Measurements from ENCODE around the gene CD83. TPM values are rescaled to one million over a fixed set of nuclear protein-coding genes. Genes with fewer than 3 reads are reported as not detected.

Gene CD83
- total and polyA plus RNA-seq, 2 of the 8 experiments (the other 6 are each of a cell fraction or from before 2014, with no cell fraction given): 4.6 to 8.5 TPM

DNA sequence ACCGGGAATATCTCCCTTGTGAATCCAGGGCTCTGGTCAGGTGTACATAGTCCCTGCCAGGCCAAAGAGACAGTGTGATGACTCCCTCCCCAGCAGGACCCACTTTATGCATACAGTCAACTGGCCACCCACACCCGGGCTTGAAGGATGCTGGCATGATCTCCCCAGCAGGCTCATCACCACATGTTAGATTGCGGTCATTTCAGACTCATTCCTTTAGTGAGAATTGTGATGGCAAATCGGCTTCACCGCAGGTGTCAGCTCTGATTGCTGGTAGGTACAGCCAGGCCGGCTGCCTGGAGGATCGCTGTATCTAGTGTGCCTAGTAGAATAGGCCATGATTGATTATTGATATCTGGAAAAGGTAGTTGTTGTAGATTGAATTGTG is 24.5 kb downstream of the CD83 start:
- no peak overlapping the region for H2BK15ac ChIP-seq (ENCODE audit: low read length)
- H3K4me2 ChIP-seq (ENCODE audit: insufficient read depth in 1 of 2, low read depth in 2 of 2, low read length in 2 of 2): no peak overlapping the region
- H3K79me2 ChIP-seq (ENCODE audit: control insufficient read depth in 1 of 2, insufficient read depth in 2 of 2, low read length in 2 of 2): no peaks in the 10 kb centered on the region
- H3K18ac ChIP-seq (ENCODE audit: extremely low read depth, low read length): no peak overlapping the region
- no peak overlapping the region; the same call in 1 of the 2 replicates for H4K8ac ChIP-seq (ENCODE audit: extremely low read depth, insufficient read depth, low read length)
- no peaks in the 10 kb centered on the region; a peak in 2 of 7 replicates for H3K4me1 ChIP-seq (replicated peaks in 1 of 4; ENCODE audit: control insufficient read depth in 3 of 4, insufficient read depth in 4 of 4, low read length in 3 of 4)
- peak overlapping the region; percentile 40; the same call in 1 of the 2 replicates for H2BK20ac ChIP-seq (ENCODE audit: low read length)
- no peaks in the 10 kb centered on the region for H4K20me1 ChIP-seq (replicated peaks in 1 of 2; ENCODE audit: control insufficient read depth in 1 of 2, insufficient read depth in 2 of 2, low read length in 2 of 2)
- no peak for TF ChIP-seq HDAC2 (IDR thresholded peaks at IDR 0.05; ENCODE audit: borderline replicate concordance in 1 of 2, low read depth in 2 of 2, low read length in 2 of 2)
- no peak for TF ChIP-seq GABPA (IDR thresholded peaks at IDR 0.05; ENCODE audit: borderline replicate concordance, insufficient read depth, low read length)
- TF ChIP-seq CHD2 (IDR thresholded peaks at IDR 0.05; ENCODE audit: low read length): no peak
- TF ChIP-seq BRCA1 (IDR thresholded peaks at IDR 0.05; ENCODE audit: low read depth, low read length): no peak
- no peak for TF ChIP-seq CREB1 (IDR thresholded peaks at IDR 0.05)
- TF ChIP-seq SIN3A (conservative IDR thresholded peaks at IDR 0.05 in 1 of 2, IDR thresholded peaks at IDR 0.05 in 1 of 2; ENCODE audit: low read depth in 1 of 2, low read length in 2 of 2): no peak
- TF ChIP-seq RFX5 (IDR thresholded peaks at IDR 0.05; ENCODE audit: borderline replicate concordance, low read depth, low read length): no peak
- TF ChIP-seq EGR1 (IDR thresholded peaks at IDR 0.05; ENCODE audit: borderline replicate concordance, low read depth, low read length): no peak
- no peak for TF ChIP-seq TAF1 (IDR thresholded peaks at IDR 0.05; ENCODE audit: low read depth, low read length)
- TF ChIP-seq TCF12 (IDR thresholded peaks at IDR 0.05; ENCODE audit: low read depth, low read length): no peak
- TF ChIP-seq, protein P1, sequence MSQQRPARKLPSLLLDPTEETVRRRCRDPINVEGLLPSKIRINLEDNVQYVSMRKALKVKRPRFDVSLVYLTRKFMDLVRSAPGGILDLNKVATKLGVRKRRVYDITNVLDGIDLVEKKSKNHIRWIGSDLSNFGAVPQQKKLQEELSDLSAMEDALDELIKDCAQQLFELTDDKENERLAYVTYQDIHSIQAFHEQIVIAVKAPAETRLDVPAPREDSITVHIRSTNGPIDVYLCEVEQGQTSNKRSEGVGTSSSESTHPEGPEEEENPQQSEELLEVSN (IDR thresholded peaks at IDR 0.05): no peak
- no peak for TF ChIP-seq RNF2 (IDR thresholded peaks at IDR 0.05; ENCODE audit: borderline replicate concordance, low read depth, low read length, missing control alignments, poor library complexity, severe bottlenecking)
- FAIRE-seq (no peak), DNase-seq (ENCODE audit: low read depth in 1 of 2, low spot score in 2 of 2) (no peak)
- H3K36me3 ChIP-seq (ENCODE audit: control insufficient read depth in 2 of 4, insufficient read depth in 4 of 4, low read length in 3 of 4): no peaks in the 10 kb centered on the region; a peak in 1 of 8 replicates
- no peaks in the 10 kb centered on the region; the same call in 1 of the 2 replicates for H3K79me1 ChIP-seq (ENCODE audit: low read depth, low read length)
- H3K14ac ChIP-seq (ENCODE audit: insufficient read length): no peak overlapping the region
- no peak overlapping the region for H2BK120ac ChIP-seq (replicated peaks; ENCODE audit: low read depth, low read length)
- H3K27ac ChIP-seq (ENCODE audit: low read depth, low read length): no peak overlapping the region
- H3K9ac ChIP-seq (replicated peaks in 1 of 4; ENCODE audit: extremely low read depth in 1 of 4, low read depth in 3 of 4, low read length in 3 of 4): no peak overlapping the region
- no peak overlapping the region for H3K23ac ChIP-seq (ENCODE audit: insufficient read length)
- H4K5ac ChIP-seq (ENCODE audit: insufficient read length, low read depth, low read length): no peak overlapping the region
- H2BK5ac ChIP-seq (ENCODE audit: low read depth, low read length): no peak overlapping the region
- H3K9me3 ChIP-seq (ENCODE audit: insufficient read depth in 2 of 2, low read depth in 1 of 2, low read length in 1 of 2): no peaks in the 10 kb centered on the region
- CTCF ChIA-PET (ENCODE audit: partially characterized antibody): interaction anchor here (1.3 to 5.0 kb wide), 2 partner anchors 13 to 233 kb away, joined by 4 to 49 read pairs; no protein-coding TSS in a partner anchor
- H2BK12ac ChIP-seq (ENCODE audit: low read depth, low read length): no peak overlapping the region
- no peaks in the 10 kb centered on the region for H3K23me2 ChIP-seq (ENCODE audit: low read depth, low read length)
- 88% methylated on average over 7 of the region's 7 CpGs; no CpG with 5 or more reads in 1 of the 2 experiments for WGBS, 2 experiments (ENCODE audit: extremely low coverage in 1 of 2, insufficient coverage in 1 of 2, insufficient read length in 1 of 2, insufficient replicate concordance in 2 of 2, low coverage in 1 of 2, low lambda C conversion rate in 2 of 2, missing lambda C conversion rate in 1 of 2)
- H3K4me3 ChIP-seq (ENCODE audit: extremely low read depth in 1 of 4, insufficient read depth in 2 of 4, low read depth in 3 of 4, low read length in 4 of 4): no peak overlapping the region
- H3K56ac ChIP-seq (replicated peaks; ENCODE audit: insufficient read length, low read depth, low read length): no peak overlapping the region
- H3K27me3 ChIP-seq (replicated peaks in 1 of 4; ENCODE audit: control insufficient read depth in 3 of 4, extremely low read depth in 1 of 4, insufficient read depth in 3 of 4, low read length in 3 of 4): no peaks in the 10 kb centered on the region; a peak in 1 of 7 replicates
- no peak overlapping the region for H3K4ac ChIP-seq (replicated peaks; ENCODE audit: insufficient read length, low read depth, low read length)
- no peak overlapping the region for H2AK5ac ChIP-seq (ENCODE audit: low read depth, low read length)
- POLR2A ChIA-PET (ENCODE audit: partially characterized antibody): no interaction called here
- no peak overlapping the region for H4K91ac ChIP-seq (replicated peaks; ENCODE audit: insufficient read length, low read length)
- no peak overlapping the region for H2AFZ ChIP-seq (ENCODE audit: low read length)
